ENCODE measurements around the gene GUCY2C.

The GUCY2C gene

DNA sequence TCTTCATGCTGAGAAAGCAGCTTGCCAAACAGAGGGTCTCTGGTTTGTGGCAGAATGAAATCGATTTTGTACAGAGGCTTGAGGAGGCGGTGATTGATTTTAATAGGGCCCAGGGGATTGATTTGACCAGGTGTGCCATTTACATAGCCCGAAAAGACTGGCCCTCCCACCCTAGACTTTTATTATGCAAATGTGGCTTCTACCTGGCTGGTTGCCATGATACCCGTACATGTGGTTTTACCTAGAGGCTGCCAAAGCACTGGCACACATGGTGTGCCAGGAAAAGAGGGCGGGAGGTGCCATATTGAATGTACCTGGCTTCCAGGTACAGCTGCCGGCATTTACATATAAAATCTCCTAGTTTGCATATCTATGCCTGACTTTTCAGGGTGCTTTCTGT lies 18.0 kb upstream of the GUCY2C start:
- no peak for ATAC-seq
- TF ChIP-seq ARNTL (CRISPR knock-in tag; IDR thresholded peaks at IDR 0.05; ENCODE audit: borderline replicate concordance, low read depth): no peak
- TF ChIP-seq, protein P1, sequence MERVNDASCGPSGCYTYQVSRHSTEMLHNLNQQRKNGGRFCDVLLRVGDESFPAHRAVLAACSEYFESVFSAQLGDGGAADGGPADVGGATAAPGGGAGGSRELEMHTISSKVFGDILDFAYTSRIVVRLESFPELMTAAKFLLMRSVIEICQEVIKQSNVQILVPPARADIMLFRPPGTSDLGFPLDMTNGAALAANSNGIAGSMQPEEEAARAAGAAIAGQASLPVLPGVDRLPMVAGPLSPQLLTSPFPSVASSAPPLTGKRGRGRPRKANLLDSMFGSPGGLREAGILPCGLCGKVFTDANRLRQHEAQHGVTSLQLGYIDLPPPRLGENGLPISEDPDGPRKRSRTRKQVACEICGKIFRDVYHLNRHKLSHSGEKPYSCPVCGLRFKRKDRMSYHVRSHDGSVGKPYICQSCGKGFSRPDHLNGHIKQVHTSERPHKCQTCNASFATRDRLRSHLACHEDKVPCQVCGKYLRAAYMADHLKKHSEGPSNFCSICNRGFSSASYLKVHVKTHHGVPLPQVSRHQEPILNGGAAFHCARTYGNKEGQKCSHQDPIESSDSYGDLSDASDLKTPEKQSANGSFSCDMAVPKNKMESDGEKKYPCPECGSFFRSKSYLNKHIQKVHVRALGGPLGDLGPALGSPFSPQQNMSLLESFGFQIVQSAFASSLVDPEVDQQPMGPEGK (CRISPR knock-in tag; IDR thresholded peaks at IDR 0.05; ENCODE audit: borderline replicate concordance): no peak
- TF ChIP-seq ZFP3 (CRISPR knock-in tag; IDR thresholded peaks at IDR 0.05): no peak
- no peak for TF ChIP-seq ZNF70 (CRISPR knock-in tag; IDR thresholded peaks at IDR 0.05)
- no peak for TF ChIP-seq GLIS3 (CRISPR knock-in tag; IDR thresholded peaks at IDR 0.05)
- no peak for TF ChIP-seq CSDC2 (CRISPR knock-in tag; IDR thresholded peaks at IDR 0.05)
- TF ChIP-seq ZC3H10 (CRISPR knock-in tag; IDR thresholded peaks at IDR 0.05): no peak
- TF ChIP-seq, protein P2, sequence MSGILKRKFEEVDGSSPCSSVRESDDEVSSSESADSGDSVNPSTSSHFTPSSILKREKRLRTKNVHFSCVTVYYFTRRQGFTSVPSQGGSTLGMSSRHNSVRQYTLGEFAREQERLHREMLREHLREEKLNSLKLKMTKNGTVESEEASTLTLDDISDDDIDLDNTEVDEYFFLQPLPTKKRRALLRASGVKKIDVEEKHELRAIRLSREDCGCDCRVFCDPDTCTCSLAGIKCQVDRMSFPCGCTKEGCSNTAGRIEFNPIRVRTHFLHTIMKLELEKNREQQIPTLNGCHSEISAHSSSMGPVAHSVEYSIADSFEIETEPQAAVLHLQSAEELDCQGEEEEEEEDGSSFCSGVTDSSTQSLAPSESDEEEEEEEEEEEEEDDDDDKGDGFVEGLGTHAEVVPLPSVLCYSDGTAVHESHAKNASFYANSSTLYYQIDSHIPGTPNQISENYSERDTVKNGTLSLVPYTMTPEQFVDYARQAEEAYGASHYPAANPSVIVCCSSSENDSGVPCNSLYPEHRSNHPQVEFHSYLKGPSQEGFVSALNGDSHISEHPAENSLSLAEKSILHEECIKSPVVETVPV (CRISPR knock-in tag; IDR thresholded peaks at IDR 0.05): no peak
- TF ChIP-seq RARB (CRISPR knock-in tag; IDR thresholded peaks at IDR 0.05): no peak
- no peak for TF ChIP-seq ESRRG (CRISPR knock-in tag; IDR thresholded peaks at IDR 0.05)
- no peak for TF ChIP-seq SNAI2 (CRISPR knock-in tag; IDR thresholded peaks at IDR 0.05)
- no peak for TF ChIP-seq BACH2 (CRISPR knock-in tag; IDR thresholded peaks at IDR 0.05; ENCODE audit: borderline replicate concordance)
- TF ChIP-seq, protein P3, sequence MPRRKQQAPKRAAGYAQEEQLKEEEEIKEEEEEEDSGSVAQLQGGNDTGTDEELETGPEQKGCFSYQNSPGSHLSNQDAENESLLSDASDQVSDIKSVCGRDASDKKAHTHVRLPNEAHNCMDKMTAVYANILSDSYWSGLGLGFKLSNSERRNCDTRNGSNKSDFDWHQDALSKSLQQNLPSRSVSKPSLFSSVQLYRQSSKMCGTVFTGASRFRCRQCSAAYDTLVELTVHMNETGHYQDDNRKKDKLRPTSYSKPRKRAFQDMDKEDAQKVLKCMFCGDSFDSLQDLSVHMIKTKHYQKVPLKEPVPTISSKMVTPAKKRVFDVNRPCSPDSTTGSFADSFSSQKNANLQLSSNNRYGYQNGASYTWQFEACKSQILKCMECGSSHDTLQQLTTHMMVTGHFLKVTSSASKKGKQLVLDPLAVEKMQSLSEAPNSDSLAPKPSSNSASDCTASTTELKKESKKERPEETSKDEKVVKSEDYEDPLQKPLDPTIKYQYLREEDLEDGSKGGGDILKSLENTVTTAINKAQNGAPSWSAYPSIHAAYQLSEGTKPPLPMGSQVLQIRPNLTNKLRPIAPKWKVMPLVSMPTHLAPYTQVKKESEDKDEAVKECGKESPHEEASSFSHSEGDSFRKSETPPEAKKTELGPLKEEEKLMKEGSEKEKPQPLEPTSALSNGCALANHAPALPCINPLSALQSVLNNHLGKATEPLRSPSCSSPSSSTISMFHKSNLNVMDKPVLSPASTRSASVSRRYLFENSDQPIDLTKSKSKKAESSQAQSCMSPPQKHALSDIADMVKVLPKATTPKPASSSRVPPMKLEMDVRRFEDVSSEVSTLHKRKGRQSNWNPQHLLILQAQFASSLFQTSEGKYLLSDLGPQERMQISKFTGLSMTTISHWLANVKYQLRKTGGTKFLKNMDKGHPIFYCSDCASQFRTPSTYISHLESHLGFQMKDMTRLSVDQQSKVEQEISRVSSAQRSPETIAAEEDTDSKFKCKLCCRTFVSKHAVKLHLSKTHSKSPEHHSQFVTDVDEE (CRISPR knock-in tag; IDR thresholded peaks at IDR 0.05): no peak
- no peak for TF ChIP-seq TCF4 (CRISPR knock-in tag; IDR thresholded peaks at IDR 0.05; ENCODE audit: borderline replicate concordance)

DNA sequence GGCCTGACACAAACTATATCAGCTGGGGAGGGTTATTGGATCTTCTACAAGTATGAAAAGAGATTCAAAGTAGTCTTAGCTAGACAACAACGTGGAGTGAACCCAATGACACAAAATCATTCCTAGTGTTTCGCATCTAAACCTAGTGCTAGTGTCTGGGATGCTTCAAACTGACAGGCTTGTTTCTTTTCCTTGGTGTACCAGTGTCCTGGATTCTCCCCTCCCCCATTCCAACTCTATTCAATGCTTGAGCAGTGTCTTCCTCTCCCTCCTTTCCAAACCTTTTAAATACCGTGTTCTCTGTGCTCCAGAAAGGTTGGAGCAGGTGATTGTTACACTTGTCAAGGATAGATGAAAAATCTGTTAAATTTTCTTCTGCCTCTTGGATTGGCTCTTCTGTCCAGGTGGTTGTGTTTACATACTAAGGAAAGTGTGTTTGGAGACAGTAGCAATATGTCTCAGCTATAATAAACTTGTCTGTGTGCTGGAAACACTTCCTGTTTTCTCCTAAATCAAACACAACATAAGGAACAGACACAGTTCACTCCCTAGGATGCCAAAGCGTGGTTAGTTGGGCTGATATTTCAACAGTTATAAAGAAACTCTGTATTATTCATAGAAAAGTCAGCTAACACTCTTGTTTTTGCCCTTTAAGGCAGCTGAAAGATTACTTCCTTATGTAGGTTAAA lies 14.4 kb upstream of the GUCY2C start:
- no peak for TF ChIP-seq BACH2 (CRISPR knock-in tag; IDR thresholded peaks at IDR 0.05; ENCODE audit: borderline replicate concordance)
- TF ChIP-seq GLIS3 (CRISPR knock-in tag; IDR thresholded peaks at IDR 0.05): no peak
- TF ChIP-seq OSR1 (CRISPR knock-in tag; IDR thresholded peaks at IDR 0.05): no peak
- TF ChIP-seq, protein P4, sequence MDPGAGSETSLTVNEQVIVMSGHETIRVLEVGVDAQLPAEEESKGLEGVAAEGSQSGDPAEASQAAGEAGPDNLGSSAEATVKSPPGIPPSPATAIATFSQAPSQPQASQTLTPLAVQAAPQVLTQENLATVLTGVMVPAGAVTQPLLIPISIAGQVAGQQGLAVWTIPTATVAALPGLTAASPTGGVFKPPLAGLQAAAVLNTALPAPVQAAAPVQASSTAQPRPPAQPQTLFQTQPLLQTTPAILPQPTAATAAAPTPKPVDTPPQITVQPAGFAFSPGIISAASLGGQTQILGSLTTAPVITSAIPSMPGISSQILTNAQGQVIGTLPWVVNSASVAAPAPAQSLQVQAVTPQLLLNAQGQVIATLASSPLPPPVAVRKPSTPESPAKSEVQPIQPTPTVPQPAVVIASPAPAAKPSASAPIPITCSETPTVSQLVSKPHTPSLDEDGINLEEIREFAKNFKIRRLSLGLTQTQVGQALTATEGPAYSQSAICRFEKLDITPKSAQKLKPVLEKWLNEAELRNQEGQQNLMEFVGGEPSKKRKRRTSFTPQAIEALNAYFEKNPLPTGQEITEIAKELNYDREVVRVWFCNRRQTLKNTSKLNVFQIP (CRISPR knock-in tag; IDR thresholded peaks at IDR 0.05; ENCODE audit: borderline replicate concordance, low read depth): no peak
- TF ChIP-seq, protein P3 (CRISPR knock-in tag; IDR thresholded peaks at IDR 0.05): no peak
- no peak for TF ChIP-seq ESRRG (CRISPR knock-in tag; IDR thresholded peaks at IDR 0.05)
- ATAC-seq: no peak

DNA sequence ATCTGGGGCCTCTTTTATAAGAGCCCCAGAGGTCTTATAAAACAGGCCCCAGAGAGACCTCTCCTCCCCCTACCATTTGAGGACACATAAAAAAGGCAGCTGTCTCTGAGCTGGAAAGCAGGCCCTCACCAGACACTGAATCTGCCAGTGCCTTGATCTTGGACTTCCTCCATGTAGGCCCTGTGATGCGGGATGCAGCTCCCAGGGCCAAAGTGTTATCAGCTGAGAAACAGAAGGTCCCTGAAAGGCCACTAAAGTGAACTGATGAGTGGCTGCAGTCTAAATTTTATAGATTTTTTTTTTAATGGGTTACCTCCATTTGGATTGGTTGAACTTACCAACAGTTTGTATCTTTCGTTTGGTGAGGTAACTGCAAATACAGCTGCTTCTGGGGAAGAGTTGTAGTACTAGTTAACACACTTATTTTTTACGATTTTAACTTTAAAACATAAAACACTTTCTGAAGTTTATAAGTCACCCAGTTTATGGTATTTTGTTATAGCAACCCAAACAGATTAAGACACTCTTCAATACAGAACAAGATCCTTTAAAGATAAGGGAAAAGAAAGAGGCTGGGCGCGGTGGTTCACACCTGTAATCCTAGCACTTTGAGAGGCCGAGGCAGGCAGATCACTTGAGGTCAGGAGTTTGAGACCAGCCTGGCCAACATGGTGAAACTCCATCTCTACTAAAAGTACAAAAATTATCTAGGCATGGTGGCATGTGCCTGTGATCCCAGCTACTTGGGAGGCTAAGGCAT lies 5.6 kb upstream of the GUCY2C start:
- ATAC-seq: no peak
- TF ChIP-seq ARNTL (CRISPR knock-in tag; IDR thresholded peaks at IDR 0.05; ENCODE audit: borderline replicate concordance, low read depth): no peak
- TF ChIP-seq ESRRG (CRISPR knock-in tag; IDR thresholded peaks at IDR 0.05): no peak
- TF ChIP-seq ZNF8 (CRISPR knock-in tag; IDR thresholded peaks at IDR 0.05): no peak
- TF ChIP-seq, protein P1 (CRISPR knock-in tag; IDR thresholded peaks at IDR 0.05; ENCODE audit: borderline replicate concordance): no peak
- TF ChIP-seq ZC3H10 (CRISPR knock-in tag; IDR thresholded peaks at IDR 0.05): no peak
- TF ChIP-seq, protein P5, sequence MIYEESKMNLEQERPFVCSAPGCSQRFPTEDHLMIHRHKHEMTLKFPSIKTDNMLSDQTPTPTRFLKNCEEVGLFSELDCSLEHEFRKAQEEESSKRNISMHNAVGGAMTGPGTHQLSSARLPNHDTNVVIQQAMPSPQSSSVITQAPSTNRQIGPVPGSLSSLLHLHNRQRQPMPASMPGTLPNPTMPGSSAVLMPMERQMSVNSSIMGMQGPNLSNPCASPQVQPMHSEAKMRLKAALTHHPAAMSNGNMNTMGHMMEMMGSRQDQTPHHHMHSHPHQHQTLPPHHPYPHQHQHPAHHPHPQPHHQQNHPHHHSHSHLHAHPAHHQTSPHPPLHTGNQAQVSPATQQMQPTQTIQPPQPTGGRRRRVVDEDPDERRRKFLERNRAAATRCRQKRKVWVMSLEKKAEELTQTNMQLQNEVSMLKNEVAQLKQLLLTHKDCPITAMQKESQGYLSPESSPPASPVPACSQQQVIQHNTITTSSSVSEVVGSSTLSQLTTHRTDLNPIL (CRISPR knock-in tag; IDR thresholded peaks at IDR 0.05; ENCODE audit: low read depth): no peak
- no peak for TF ChIP-seq CSDC2 (CRISPR knock-in tag; IDR thresholded peaks at IDR 0.05)
- TF ChIP-seq ZFP3 (CRISPR knock-in tag; IDR thresholded peaks at IDR 0.05): no peak
- no peak for TF ChIP-seq RARB (CRISPR knock-in tag; IDR thresholded peaks at IDR 0.05)
